T-cell (primary cell): ENCODE measurements around the gene ESPNL. TPM values are rescaled to one million over a fixed set of nuclear protein-coding genes. Genes with fewer than 3 reads are reported as not detected.

Experiments
- ATAC-seq, 4 experiments: fragments of 200-7000 bp in 3 of 4; fragments of 150-1000 bp in 1 of 4; cut with Tn5 transposase; replicated peaks in 1 of 4; 1 replicate in 3 of 4; 2 replicates in 1 of 4; pipeline ENCODE4 v1.10.0; 2021; ENCODE audit warnings: moderate library complexity in 3 of 4, mild to moderate bottlenecking in 2 of 4, moderate number of reproducible peaks in 1 of 4
- CTCF ChIA-PET, 2 donors: fragments of 300-600 bp; sonication (Branson Sonifier 250); formaldehyde crosslinking; loops; one replicate each; lab custom pipeline; 2022; ENCODE audit warnings: antibody characterized with exemption in 2 of 2; lab: Charles Lee
- POLR2A ChIA-PET, 2 donors: fragments of 300-600 bp; sonication (Branson Sonifier 250); formaldehyde crosslinking; loops; one replicate each; lab custom pipeline; 2022; ENCODE audit warnings: antibody characterized with exemption in 2 of 2; lab: Charles Lee
- DNase-seq, 35 experiments: peaks; one replicate each; pipeline versions ENCODE4 v3.0.0 to v3.0.0-alpha.2; 2013 to 2023
- H3K27ac ChIP-seq: one replicate; pipeline ENCODE4 v1.5.1; 2013; ENCODE audit warnings: low read length
- H3K27me3 ChIP-seq, 2 experiments: replicated peaks in 1 of 2; 1 replicate in 1 of 2; 2 replicates in 1 of 2; pipeline versions ENCODE4 v1.6.1 to v1.7.0; 2013; ENCODE audit warnings: low read length in 1 of 2, mixed read lengths in 1 of 2; ENCODE audit not compliant: control insufficient read depth in 2 of 2, insufficient read depth in 2 of 2; ENCODE audit errors: extremely low read depth in 1 of 2
- H3K36me3 ChIP-seq, 2 donors: 1 replicate in 1 of 2; 2 replicates in 1 of 2; pipeline versions ENCODE4 v1.6.1 to v1.7.0; 2013; ENCODE audit warnings: low read length in 1 of 2; ENCODE audit not compliant: control insufficient read depth in 2 of 2, insufficient read depth in 1 of 2; ENCODE audit errors: extremely low read depth in 1 of 2
- H3K4me1 ChIP-seq, 2 experiments: 1 replicate in 1 of 2; 2 replicates in 1 of 2; pipeline versions ENCODE4 v1.6.1 to v1.7.0; 2013; ENCODE audit warnings: low read length in 2 of 2, mixed read lengths in 1 of 2; ENCODE audit not compliant: insufficient read depth in 2 of 2, control insufficient read depth in 1 of 2; ENCODE audit errors: extremely low read depth in 1 of 2
- H3K4me3 ChIP-seq, 2 donors: 1 replicate in 1 of 2; 2 replicates in 1 of 2; pipeline versions ENCODE4 v1.5.1 to v1.7.0; 2013; ENCODE audit warnings: mild to moderate bottlenecking in 2 of 2, low read length in 1 of 2, moderate library complexity in 1 of 2; ENCODE audit not compliant: control insufficient read depth in 1 of 2; ENCODE audit errors: extremely low read depth in 1 of 2
- H3K9me3 ChIP-seq: 2 replicates; pipeline ENCODE4 v1.7.0; 2013
- H3K27ac Mint-ChIP-seq, 2 donors: one replicate each; pipeline ENCODE4 v1.8.0; 2020 to 2021; ENCODE audit warnings: mild to moderate bottlenecking in 2 of 2, mixed read lengths in 2 of 2
- H3K27me3 Mint-ChIP-seq, 2 donors: one replicate each; pipeline ENCODE4 v1.8.0; 2021 to 2022; ENCODE audit warnings: mixed read lengths in 2 of 2
- H3K36me3 Mint-ChIP-seq: one replicate; pipeline ENCODE4 v1.8.0; 2021; ENCODE audit warnings: mixed read lengths
- H3K4me1 Mint-ChIP-seq, 3 donors: one replicate each; pipeline ENCODE4 v1.8.0; 2020 to 2022; ENCODE audit warnings: mixed read lengths in 3 of 3, mild to moderate bottlenecking in 1 of 3
- H3K4me3 Mint-ChIP-seq, 3 donors: one replicate each; pipeline ENCODE4 v1.8.0; 2020 to 2022; ENCODE audit warnings: mild to moderate bottlenecking in 3 of 3, mixed read lengths in 3 of 3, moderate library complexity in 3 of 3
- H3K9me3 Mint-ChIP-seq, 3 donors: one replicate each; pipeline ENCODE4 v1.8.0; 2020 to 2022; ENCODE audit warnings: mixed read lengths in 3 of 3
- WGBS: methylation state at CpG from one replicate; pipeline ENCODE4 v1.1.5; 2013; ENCODE audit warnings: missing lambda C conversion rate; ENCODE audit not compliant: insufficient coverage; 5-methylcytosine and 5-hydroxymethylcytosine counted together
- total RNA-seq, 35 experiments: library from RNA in 6 of 35; stranded (reverse) in 6 of 35; fragments of 120-200 nt in 1 of 35; gene quantifications; one replicate each; pipeline versions ENCODE4 v1.2.1 to v1.2.4 and lab custom pipeline; 2013 to 2026

ESPNL gene
- total RNA-seq, 5 donors from 2014 or later (not counting 1 experiment from before 2014, with no cell fraction given): 0.10 to 0.44 (median 0.25) TPM; not detected in 2

- Mint-ChIP-seq H3K27me3 (peaks cover 14 to 40% of the 10 kb centered on the region in 2 donors), H3K4me1 (peaks cover 14 to 18% (median 14%) of the 10 kb centered on the region in 3 donors), H3K36me3 (peaks cover 8% of the 10 kb centered on the region), H3K27ac (no peak overlapping the region), H3K4me3 (no peak overlapping the region), H3K9me3 (no peaks in the 10 kb centered on the region)
- POLR2A ChIA-PET: no interaction called here
- DNase-seq (no peak), ATAC-seq (no peak)
- H3K9me3 ChIP-seq: no peaks in the 10 kb centered on the region
- no peak overlapping the region for H3K4me3 ChIP-seq
- peaks cover 0 to 14% of the 10 kb centered on the region in 2 experiments for H3K4me1 ChIP-seq
- no peak overlapping the region for H3K27ac ChIP-seq
- H3K36me3 ChIP-seq: peaks cover 6 to 7% of the 10 kb centered on the region in 2 donors
- CTCF ChIA-PET: interaction anchor here in 1 of 2 donors (0.6 kb wide), 1 partner anchor 12 kb away, joined by 3 read pairs; no protein-coding TSS in a partner anchor
- 7% methylated on average over 94 of the region's 95 CpGs for WGBS
- peaks cover 0 to 56% of the 10 kb centered on the region in 2 experiments for H3K27me3 ChIP-seq
Measured at GRCh38 chr2:238163481-238164198, 63.5 kb downstream of the ESPNL start.

- no peak for DNase-seq
- Histone ChIP-seq H3K4me1 (peaks cover 0 to 6% of the 10 kb centered on the region in 2 experiments), H3K27ac (no peak overlapping the region), H3K36me3 (peaks cover 7 to 16% of the 10 kb centered on the region in 2 donors), H3K9me3 (no peaks in the 10 kb centered on the region), H3K27me3 (peaks cover 0 to 48% of the 10 kb centered on the region in 2 experiments), H3K4me3 (no peak overlapping the region)
- POLR2A ChIA-PET: no interaction called here
- WGBS: 93% methylated on average over 6 of the region's 8 CpGs
- Mint-ChIP-seq H3K27me3 (peaks cover 7 to 32% of the 10 kb centered on the region in 2 donors), H3K27ac (no peak overlapping the region), H3K9me3 (no peaks in the 10 kb centered on the region), H3K36me3 (peaks cover 15% of the 10 kb centered on the region), H3K4me3 (peak overlapping the region in 1 of 3 donors; percentile 51), H3K4me1 (peaks cover 6 to 10% (median 7%) of the 10 kb centered on the region in 3 donors)
- no peak for ATAC-seq
- CTCF ChIA-PET: no interaction called here
Measured at GRCh38 chr2:238164906-238165287, 64.8 kb downstream of the ESPNL start.

GRCh38 chr2:238165288-238165921, 65.3 kb downstream of the ESPNL start:
- H3K27me3 Mint-ChIP-seq: peaks cover 7 to 28% of the 10 kb centered on the region in 2 donors
- Histone ChIP-seq H3K4me3 (no peak overlapping the region), H3K27ac (no peak overlapping the region), H3K9me3 (no peaks in the 10 kb centered on the region), H3K27me3 (peaks cover 0 to 43% of the 10 kb centered on the region in 2 experiments), H3K36me3 (peaks cover 7 to 21% of the 10 kb centered on the region in 2 donors), H3K4me1 (peaks cover 0 to under 1% of the 10 kb centered on the region in 2 experiments)
- H3K27ac Mint-ChIP-seq: no peak overlapping the region
- ATAC-seq: no peak
- 90% methylated on average over 9 of the region's 12 CpGs for WGBS
- no peaks in the 10 kb centered on the region for H3K9me3 Mint-ChIP-seq
- no peak for DNase-seq
- ChIA-PET CTCF (no interaction called here), POLR2A (no interaction called here)
- peak overlapping the region in 1 of 3 donors; percentile 51 for H3K4me3 Mint-ChIP-seq
- H3K36me3 Mint-ChIP-seq: peaks cover 18% of the 10 kb centered on the region
- H3K4me1 Mint-ChIP-seq: peaks cover 6 to 8% (median 7%) of the 10 kb centered on the region in 3 donors

GRCh38 chr2:238166391-238167343, 66.5 kb downstream of the ESPNL start:
- WGBS: 93% methylated on average over 22 of the region's 24 CpGs
- Histone ChIP-seq H3K27ac (no peak overlapping the region), H3K9me3 (no peaks in the 10 kb centered on the region), H3K27me3 (peaks cover 0 to 30% of the 10 kb centered on the region in 2 experiments), H3K4me3 (no peak overlapping the region), H3K4me1 (no peaks in the 10 kb centered on the region), H3K36me3 (peaks cover 7 to 32% of the 10 kb centered on the region in 2 donors)
- CTCF ChIA-PET: no interaction called here
- Mint-ChIP-seq H3K36me3 (peaks cover 26% of the 10 kb centered on the region), H3K27ac (no peak overlapping the region), H3K27me3 (peaks cover 7 to 15% of the 10 kb centered on the region in 2 donors), H3K9me3 (no peaks in the 10 kb centered on the region), H3K4me1 (peaks cover 6 to 8% (median 7%) of the 10 kb centered on the region in 3 donors), H3K4me3 (no peak overlapping the region)
- POLR2A ChIA-PET: no interaction called here
- DNase-seq (no peak), ATAC-seq (peak in 2 of 4 experiments; percentile 9 to 10)

GRCh38 chr2:238167344-238167715, 67.2 kb downstream of the ESPNL start:
- H3K27me3 ChIP-seq: peaks cover 0 to 25% of the 10 kb centered on the region in 2 experiments
- no peaks in the 10 kb centered on the region for H3K9me3 ChIP-seq
- ChIA-PET POLR2A (no interaction called here), CTCF (no interaction called here)
- Mint-ChIP-seq H3K36me3 (peaks cover 29% of the 10 kb centered on the region), H3K4me1 (peaks cover 6 to 8% (median 7%) of the 10 kb centered on the region in 3 donors), H3K27me3 (peaks cover 7 to 15% of the 10 kb centered on the region in 2 donors), H3K9me3 (no peaks in the 10 kb centered on the region), H3K27ac (no peak overlapping the region), H3K4me3 (no peak overlapping the region)
- ATAC-seq (no peak), DNase-seq (no peak)
- no peak overlapping the region for H3K27ac ChIP-seq
- no peak overlapping the region for H3K4me3 ChIP-seq
- H3K4me1 ChIP-seq: no peaks in the 10 kb centered on the region
- WGBS: 92% methylated on average over 7 of the region's 7 CpGs
- H3K36me3 ChIP-seq: peaks cover 9 to 39% of the 10 kb centered on the region in 2 donors

- ATAC-seq: no peak
- H3K27me3 Mint-ChIP-seq: peaks cover 7 to 15% of the 10 kb centered on the region in 2 donors
Measured at GRCh38 chr2:238167761-238168160, 67.6 kb downstream of the ESPNL start.

More at GRCh38 chr2:238167761-238168160, 67.6 kb downstream of the ESPNL start:
- Mint-ChIP-seq H3K27ac (no peak overlapping the region), H3K4me3 (no peak overlapping the region), H3K9me3 (no peaks in the 10 kb centered on the region), H3K4me1 (peaks cover 6 to 8% (median 7%) of the 10 kb centered on the region in 3 donors), H3K36me3 (peaks cover 33% of the 10 kb centered on the region)
- ChIA-PET POLR2A (no interaction called here), CTCF (no interaction called here)
- no peak for DNase-seq
- WGBS: 90% methylated on average over 6 of the region's 8 CpGs
- Histone ChIP-seq H3K4me3 (no peak overlapping the region), H3K9me3 (no peaks in the 10 kb centered on the region), H3K27me3 (peaks cover 0 to 20% of the 10 kb centered on the region in 2 experiments), H3K36me3 (peaks cover 12 to 43% of the 10 kb centered on the region in 2 donors), H3K4me1 (no peaks in the 10 kb centered on the region), H3K27ac (no peak overlapping the region)
